ENCODE measurements around the gene GPR152. TPM values are rescaled to one million over a fixed set of nuclear protein-coding genes. Genes with fewer than 3 reads are reported as not detected.

The GPR152 gene
- total RNA-seq, 4 donors from 2014 or later, result not detected

DNA sequence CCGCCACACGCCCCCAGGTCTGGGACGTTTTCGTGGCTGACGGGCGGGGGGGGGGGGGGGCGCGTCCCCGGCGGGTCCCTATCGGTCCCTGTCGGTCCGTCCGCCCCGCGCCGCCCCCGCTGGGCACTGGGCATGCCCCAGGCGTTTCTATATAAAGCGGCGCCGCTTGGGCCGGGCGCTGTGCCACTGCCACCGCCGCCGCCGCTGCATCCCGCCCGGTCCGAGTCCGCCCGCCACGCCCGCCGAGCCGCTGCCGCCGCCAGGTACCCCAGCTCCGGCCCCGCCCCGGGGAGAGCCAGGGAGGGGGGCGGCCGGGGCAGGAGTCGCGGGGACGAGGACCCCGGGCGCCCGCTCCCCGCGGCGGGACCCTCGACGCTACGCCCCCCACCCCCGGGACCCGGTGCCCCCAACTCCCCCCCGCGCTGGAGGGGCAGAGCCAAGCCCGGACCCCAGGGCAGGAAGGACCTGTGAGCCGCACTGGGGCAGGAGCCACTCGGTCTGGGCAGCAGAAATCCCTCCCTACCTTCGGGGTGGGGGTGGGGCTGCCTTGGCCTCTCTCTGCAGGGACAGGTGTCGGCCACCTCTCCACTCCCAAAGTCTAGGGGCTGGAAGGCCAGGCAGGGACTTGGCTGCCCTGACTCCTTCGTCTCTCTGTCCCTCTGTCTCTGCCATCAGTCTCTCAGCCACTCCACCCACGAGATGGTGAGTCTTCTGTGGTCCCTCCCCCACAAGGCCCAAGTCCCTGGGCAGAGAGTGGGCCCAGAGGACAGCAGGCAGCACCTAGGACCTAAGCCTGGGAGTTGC lies 36.8 kb downstream of the GPR152 start, which contains the start of gene CARNS1:
Gene CARNS1 (plus strand): TSS at position 178 of the 804 bp plus-strand sequence. CDS start 522 bp downstream, at position 700.
- intact Hi-C loops (cut with DNase I), result no loop called here
- Histone ChIP-seq H3K27me3 (peaks cover 0 to 30% (median 0%) of the 10 kb centered on the region in 4 donors), H3K27ac (peak within 1 kb of the TSS; percentile 0 to 78 (median 40)), H3K4me1 (peaks cover 40 to 67% (median 49%) of the 10 kb centered on the region in 3 donors), H3K36me3 (no peaks in the 10 kb centered on the region), H3K4me3 (peak within 1 kb of the TSS; percentile 16 to 62 (median 36)), H3K9me3 (no peaks in the 10 kb centered on the region)
- TF ChIP-seq POLR2A (IDR thresholded peaks at IDR 0.05) (no peak), CTCF (IDR thresholded peaks at IDR 0.05) (no peak)
- DNase-seq, result no peak
- WGBS, 2 donors, result 0% methylated on average over 12 of the region's 67 CpGs; no CpG with 5 or more reads in 1 of the 2 donors

DNA sequence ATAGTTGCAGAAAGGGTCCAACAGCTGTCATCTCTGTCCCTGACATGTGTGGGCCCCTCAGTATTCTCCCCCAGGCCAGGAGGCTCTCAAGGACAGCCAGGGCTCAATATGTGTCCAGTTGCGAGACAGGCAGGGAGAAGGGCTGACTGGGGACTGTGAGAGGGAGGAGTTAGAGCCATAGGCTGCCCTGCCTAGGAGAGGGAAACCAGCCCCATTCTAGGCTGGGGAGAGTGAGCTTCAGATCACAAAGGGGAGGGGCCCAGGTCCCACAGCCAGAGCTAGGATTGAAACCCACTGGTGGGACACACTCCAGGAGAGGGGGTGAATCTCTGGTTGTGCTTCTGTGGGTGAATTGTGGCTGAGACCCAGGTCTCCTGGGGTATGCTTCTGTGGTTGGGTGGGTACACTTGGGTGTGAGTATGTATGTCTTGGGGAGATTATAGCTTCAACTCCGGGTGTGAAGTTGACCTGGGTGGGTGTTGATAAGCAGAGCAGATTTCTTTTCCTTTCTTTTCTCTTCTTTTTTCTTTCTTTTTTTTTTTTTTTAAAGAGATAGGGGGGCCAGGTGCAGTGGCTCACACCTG lies 39.2 kb downstream of the GPR152 start:
- H3K27me3 ChIP-seq, result peaks cover 0 to 54% (median 0%) of the 10 kb centered on the region in 4 donors
- no peaks in the 10 kb centered on the region for H3K9me3 ChIP-seq
- WGBS, 2 donors, result 67 to 72% methylated on average over 1 to 2 of the region's 2 CpGs
- H3K4me3 ChIP-seq, result no peak overlapping the region
- TF ChIP-seq POLR2A (IDR thresholded peaks at IDR 0.05) (no peak), CTCF (IDR thresholded peaks at IDR 0.05) (no peak)
- DNase-seq, result no peak
- H3K36me3 ChIP-seq, result no peaks in the 10 kb centered on the region
- H3K4me1 ChIP-seq, result peaks cover 20 to 62% (median 29%) of the 10 kb centered on the region in 3 donors
- H3K27ac ChIP-seq, result no peak overlapping the region
- intact Hi-C loops (cut with DNase I), result no loop called here

DNA sequence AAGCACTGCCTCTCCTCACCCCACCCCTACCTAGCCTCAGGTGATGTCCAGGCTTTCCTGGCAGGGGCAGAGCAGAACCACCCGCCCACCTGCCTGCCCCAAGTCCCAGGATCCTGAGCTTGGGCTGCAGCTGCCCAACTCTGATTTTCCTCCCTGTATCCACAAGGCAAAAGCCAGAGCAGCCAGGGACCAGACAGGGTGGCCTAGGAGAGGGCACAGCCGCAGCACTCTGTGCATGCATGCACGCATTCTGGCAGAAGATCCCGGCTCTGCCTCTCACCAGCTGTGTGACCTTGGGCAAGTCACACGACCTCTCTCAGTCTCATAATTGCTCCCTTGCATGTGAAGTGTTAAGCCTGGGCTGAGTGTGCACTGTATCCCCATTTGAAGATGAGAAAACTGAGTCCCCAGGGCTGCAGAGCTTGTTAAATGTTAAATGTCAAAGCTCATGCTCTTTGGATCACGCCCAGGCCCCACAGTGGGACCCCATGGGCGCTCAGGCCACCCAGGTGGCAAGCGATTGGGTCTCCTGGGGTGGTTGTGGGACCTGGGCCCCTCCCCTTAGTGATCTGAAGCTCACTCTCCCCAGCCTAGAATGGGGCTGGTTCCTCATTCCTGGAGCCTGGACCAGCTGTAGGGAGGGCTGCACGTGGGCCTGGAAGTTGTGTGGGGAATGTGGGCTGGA lies 39.9 kb downstream of the GPR152 start:
- Histone ChIP-seq H3K9me3 (no peaks in the 10 kb centered on the region), H3K27ac (no peak overlapping the region), H3K4me3 (no peak overlapping the region), H3K4me1 (peaks cover 20 to 62% (median 26%) of the 10 kb centered on the region in 3 donors), H3K27me3 (peaks cover 0 to 61% (median 0%) of the 10 kb centered on the region in 4 donors), H3K36me3 (no peaks in the 10 kb centered on the region)
- WGBS, 2 donors, result 20 to 32% methylated on average over 2 to 4 of the region's 9 CpGs
- intact Hi-C loops (cut with DNase I), result no loop called here
- TF ChIP-seq CTCF (IDR thresholded peaks at IDR 0.05) (no peak), POLR2A (IDR thresholded peaks at IDR 0.05) (no peak)
- no peak for DNase-seq

DNA sequence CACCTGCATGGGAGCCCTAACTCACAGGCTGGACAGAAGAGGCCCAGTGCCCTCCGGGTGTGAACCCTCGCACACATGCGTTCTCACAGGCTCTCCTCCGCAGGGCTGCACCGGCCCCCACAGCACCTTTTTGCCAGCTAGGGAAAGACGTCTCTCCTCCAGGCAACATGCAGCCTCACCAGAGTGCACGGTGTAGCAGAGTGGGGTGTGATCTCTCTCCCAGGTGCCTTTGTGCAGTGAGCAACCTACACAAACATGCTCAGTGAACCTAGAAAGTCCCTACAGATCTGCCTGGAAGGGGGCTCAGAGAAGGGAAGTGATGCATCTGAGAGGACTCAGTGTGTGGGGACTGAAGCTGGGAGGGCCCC lies 40.8 kb downstream of the GPR152 start:
- DNase-seq, result no peak
- Histone ChIP-seq H3K4me1 (peaks cover 17 to 62% (median 19%) of the 10 kb centered on the region in 3 donors), H3K4me3 (no peak overlapping the region), H3K27me3 (peaks cover 0 to 70% (median 0%) of the 10 kb centered on the region in 4 donors), H3K9me3 (no peaks in the 10 kb centered on the region), H3K27ac (no peak overlapping the region), H3K36me3 (no peaks in the 10 kb centered on the region)
- intact Hi-C loops (cut with DNase I), result no loop called here
- WGBS, 2 donors, result 67 to 76% methylated on average over 5 to 6 of the region's 7 CpGs
- TF ChIP-seq POLR2A (IDR thresholded peaks at IDR 0.05) (no peak), CTCF (IDR thresholded peaks at IDR 0.05) (no peak)
